AG04449 (cell line): ENCODE data around the gene MMD2.

Experiments
- CTCF ChIA-PET: fragments of 350-600 bp; formaldehyde crosslinking; extraction: SDS; loops from one replicate; lab custom pipeline; 2021; ENCODE audit warnings: antibody characterized with exemption; lab: Yijun Ruan, JAX
- POLR2A ChIA-PET: fragments of 400-600, 350-600 bp; formaldehyde crosslinking; extraction: SDS; loops from one replicate; lab custom pipeline; 2020; ENCODE audit warnings: antibody characterized with exemption, inconsistent platforms; lab: Yijun Ruan, JAX
- DNase-seq: peaks from one replicate; pipeline ENCODE4 v3.0.0-alpha.2; 2010; ENCODE audit warnings: low read depth, low spot score
- H3K4me3 ChIP-seq: 2 replicates; pipeline ENCODE4 v1.5.1; 2011; ENCODE audit warnings: low read depth, mild to moderate bottlenecking, control low read depth, low read length
- CTCF ChIP-seq: IDR thresholded peaks from one replicate; pipeline ENCODE4 v1.5.1; 2011; ENCODE audit warnings: mild to moderate bottlenecking, moderate library complexity, low read length, control low read depth, inconsistent platforms; ENCODE audit not compliant: insufficient read depth; ENCODE audit errors: missing control alignments

Gene MMD2

GRCh38 chr7:4958477-4959301 is at the start of gene MMD2:
MMD2 (minus strand) TSS chr7:4959187; CDS start chr7:4959017, 170 bp downstream.
- DNase-seq: no peak
- H3K4me3 ChIP-seq: no peak within 1 kb of the TSS
- POLR2A ChIA-PET: no interaction called here
- CTCF ChIA-PET: no interaction called here
- TF ChIP-seq CTCF: no peak

- ChIA-PET CTCF (no interaction called here), POLR2A (no interaction called here)
- TF ChIP-seq CTCF: no peak
- no peak overlapping the region for H3K4me3 ChIP-seq
- no peak for DNase-seq
Measured at GRCh38 chr7:5005066-5005465, 46.1 kb upstream of the MMD2 start.

- ChIA-PET CTCF (interaction anchor here (1.9 kb wide), 1 partner anchor 28 kb away, joined by 6 read pairs; no protein-coding TSS in a partner anchor), POLR2A (no interaction called here)
- TF ChIP-seq CTCF: no peak
Measured at GRCh38 chr7:5001911-5002310, 42.9 kb upstream of the MMD2 start.

GRCh38 chr7:5001003-5001402 is 42.0 kb upstream of the MMD2 start:
- no peak for TF ChIP-seq CTCF
- H3K4me3 ChIP-seq: no peak overlapping the region
- DNase-seq: no peak
- ChIA-PET CTCF (interaction anchor here (1.9 kb wide), 1 partner anchor 27 kb away, joined by 6 read pairs; no protein-coding TSS in a partner anchor), POLR2A (no interaction called here)

More at GRCh38 chr7:5001911-5002310, 42.9 kb upstream of the MMD2 start:
- no peak overlapping the region for H3K4me3 ChIP-seq
- DNase-seq: no peak

GRCh38 chr7:4999369-4999950 is 40.5 kb upstream of the MMD2 start:
- DNase-seq: no peak
- CTCF ChIA-PET: interaction anchor here (2.4 kb wide), 1 partner anchor 26 kb away, joined by 11 read pairs; no protein-coding TSS in a partner anchor
- POLR2A ChIA-PET: no interaction called here
- H3K4me3 ChIP-seq: no peak overlapping the region
- no peak for TF ChIP-seq CTCF

- POLR2A ChIA-PET: no interaction called here
- no peak for TF ChIP-seq CTCF
- CTCF ChIA-PET: interaction anchor here (2.4 kb wide), 1 partner anchor 25 kb away, joined by 11 read pairs; no protein-coding TSS in a partner anchor
- DNase-seq: no peak
- no peak overlapping the region for H3K4me3 ChIP-seq
Measured at GRCh38 chr7:4998910-4999309, 39.9 kb upstream of the MMD2 start.
